GM18907 (cell line): ENCODE data around the gene NRARP.
"Not testable (repeated sequence)": the region's sequence is repeated elsewhere in the genome, so short reads cannot be mapped to it uniquely, and the experiment has no call there.

Experiments used
- ATAC-seq: cut with Tn5 transposase; IDR thresholded peaks from one replicate; pipeline ENCODE4 v1.9.1; 2021; ENCODE audit warnings: mild to moderate bottlenecking, moderate library complexity; ENCODE audit not compliant: unreplicated experiment

The NRARP gene

GRCh38 chr9:137302118-137302448 lies at the start of gene NRARP:
Gene NRARP, minus strand, starts transcription at chr9:137302271. Its CDS starts 343 bp downstream, at chr9:137301928.
- peak; percentile 67 for ATAC-seq

- ATAC-seq: no peak
Measured at GRCh38 chr9:137350696-137351584, 48.9 kb upstream of the NRARP start.

- no peak for ATAC-seq
Measured at GRCh38 chr9:137349471-137350033, 47.5 kb upstream of the NRARP start.

GRCh38 chr9:137348769-137349470 lies 46.8 kb upstream of the NRARP start:
- no peak for ATAC-seq

GRCh38 chr9:137347928-137348327 lies 45.9 kb upstream of the NRARP start:
- no peak for ATAC-seq

- no peak for ATAC-seq
Measured at GRCh38 chr9:137342482-137342881, 40.4 kb upstream of the NRARP start.

GRCh38 chr9:137341227-137341626 lies 39.2 kb upstream of the NRARP start:
- no peak for ATAC-seq

- not testable (repeated sequence) for ATAC-seq
Measured at GRCh38 chr9:137339908-137340462, 37.9 kb upstream of the NRARP start.

- ATAC-seq: no peak
Measured at GRCh38 chr9:137339045-137339907, 37.2 kb upstream of the NRARP start.

GRCh38 chr9:137336735-137337134 lies 34.7 kb upstream of the NRARP start:
- no peak for ATAC-seq

GRCh38 chr9:137333016-137333671 lies 31.1 kb upstream of the NRARP start:
- no peak for ATAC-seq

- ATAC-seq: no peak
Measured at GRCh38 chr9:137331929-137332328, 29.9 kb upstream of the NRARP start.

- no peak for ATAC-seq
Measured at GRCh38 chr9:137330689-137331088, 28.6 kb upstream of the NRARP start.

- ATAC-seq: not testable (repeated sequence)
Measured at GRCh38 chr9:137329590-137329989, 27.5 kb upstream of the NRARP start.

- ATAC-seq: not testable (repeated sequence)
Measured at GRCh38 chr9:137327641-137328550, 25.8 kb upstream of the NRARP start.

GRCh38 chr9:137326445-137327065 lies 24.5 kb upstream of the NRARP start:
- peak; percentile 76 for ATAC-seq

GRCh38 chr9:137325799-137326198 lies 23.7 kb upstream of the NRARP start:
- no peak for ATAC-seq

- ATAC-seq: no peak
Measured at GRCh38 chr9:137325124-137325523, 23.1 kb upstream of the NRARP start.
